ENCODE data around the gene ADARB1. TPM values are rescaled to one million over a fixed set of nuclear protein-coding genes. Genes with fewer than 3 reads are reported as not detected.

The ADARB1 gene
- total RNA-seq, 4 donors from 2014 or later = 107 to 231 (median 201) TPM

DNA sequence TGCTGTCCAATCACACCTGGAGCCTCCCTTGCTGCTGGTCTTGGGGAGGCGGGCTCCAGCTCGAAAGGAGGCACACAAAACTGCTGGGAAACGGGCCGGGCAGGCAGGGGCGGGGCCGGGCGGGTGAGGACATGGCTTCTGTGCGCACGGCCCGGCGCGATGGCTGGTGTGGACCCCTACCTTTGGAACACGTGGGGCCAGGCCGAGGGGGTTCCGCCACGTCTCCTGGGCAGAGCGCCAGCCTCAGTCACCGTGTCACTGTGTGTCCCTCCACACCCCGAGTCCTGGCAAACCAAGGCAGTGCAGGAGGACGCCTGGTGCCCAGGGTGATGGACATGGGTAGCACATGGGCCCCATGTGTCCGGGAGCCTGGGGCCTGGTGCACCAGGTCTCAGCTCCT, 42.0 kb upstream of the ADARB1 start:
- TF ChIP-seq EP300 (IDR thresholded peaks at IDR 0.05) = no peak
- TF ChIP-seq, protein P1, sequence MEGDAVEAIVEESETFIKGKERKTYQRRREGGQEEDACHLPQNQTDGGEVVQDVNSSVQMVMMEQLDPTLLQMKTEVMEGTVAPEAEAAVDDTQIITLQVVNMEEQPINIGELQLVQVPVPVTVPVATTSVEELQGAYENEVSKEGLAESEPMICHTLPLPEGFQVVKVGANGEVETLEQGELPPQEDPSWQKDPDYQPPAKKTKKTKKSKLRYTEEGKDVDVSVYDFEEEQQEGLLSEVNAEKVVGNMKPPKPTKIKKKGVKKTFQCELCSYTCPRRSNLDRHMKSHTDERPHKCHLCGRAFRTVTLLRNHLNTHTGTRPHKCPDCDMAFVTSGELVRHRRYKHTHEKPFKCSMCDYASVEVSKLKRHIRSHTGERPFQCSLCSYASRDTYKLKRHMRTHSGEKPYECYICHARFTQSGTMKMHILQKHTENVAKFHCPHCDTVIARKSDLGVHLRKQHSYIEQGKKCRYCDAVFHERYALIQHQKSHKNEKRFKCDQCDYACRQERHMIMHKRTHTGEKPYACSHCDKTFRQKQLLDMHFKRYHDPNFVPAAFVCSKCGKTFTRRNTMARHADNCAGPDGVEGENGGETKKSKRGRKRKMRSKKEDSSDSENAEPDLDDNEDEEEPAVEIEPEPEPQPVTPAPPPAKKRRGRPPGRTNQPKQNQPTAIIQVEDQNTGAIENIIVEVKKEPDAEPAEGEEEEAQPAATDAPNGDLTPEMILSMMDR (IDR thresholded peaks at IDR 0.05) = no peak
- TF ChIP-seq POLR2A (IDR thresholded peaks at IDR 0.05; ENCODE audit: low read depth) = no peak
- TF ChIP-seq POLR2AphosphoS5 (IDR thresholded peaks at IDR 0.05) = no peak
- H3K36me3 ChIP-seq = no peaks in the 10 kb centered on the region
- H3K27ac ChIP-seq (replicated peaks in 1 of 4) = peak overlapping the region; percentile 82 to 88 (median 87)
- no peak overlapping the region for H3K4me3 ChIP-seq
- 98% methylated on average over 7 of the region's 21 CpGs for WGBS
- intact Hi-C loops (cut with DNase I) = no loop called here
- H3K4me1 ChIP-seq = peaks cover 56 to 71% (median 70%) of the 10 kb centered on the region in 4 donors
- no peak for DNase-seq (ENCODE audit: extremely low spot score)
- no peaks in the 10 kb centered on the region for H3K27me3 ChIP-seq
- peaks cover 0 to 14% (median 5%) of the 10 kb centered on the region in 4 donors for H3K9me3 ChIP-seq

DNA sequence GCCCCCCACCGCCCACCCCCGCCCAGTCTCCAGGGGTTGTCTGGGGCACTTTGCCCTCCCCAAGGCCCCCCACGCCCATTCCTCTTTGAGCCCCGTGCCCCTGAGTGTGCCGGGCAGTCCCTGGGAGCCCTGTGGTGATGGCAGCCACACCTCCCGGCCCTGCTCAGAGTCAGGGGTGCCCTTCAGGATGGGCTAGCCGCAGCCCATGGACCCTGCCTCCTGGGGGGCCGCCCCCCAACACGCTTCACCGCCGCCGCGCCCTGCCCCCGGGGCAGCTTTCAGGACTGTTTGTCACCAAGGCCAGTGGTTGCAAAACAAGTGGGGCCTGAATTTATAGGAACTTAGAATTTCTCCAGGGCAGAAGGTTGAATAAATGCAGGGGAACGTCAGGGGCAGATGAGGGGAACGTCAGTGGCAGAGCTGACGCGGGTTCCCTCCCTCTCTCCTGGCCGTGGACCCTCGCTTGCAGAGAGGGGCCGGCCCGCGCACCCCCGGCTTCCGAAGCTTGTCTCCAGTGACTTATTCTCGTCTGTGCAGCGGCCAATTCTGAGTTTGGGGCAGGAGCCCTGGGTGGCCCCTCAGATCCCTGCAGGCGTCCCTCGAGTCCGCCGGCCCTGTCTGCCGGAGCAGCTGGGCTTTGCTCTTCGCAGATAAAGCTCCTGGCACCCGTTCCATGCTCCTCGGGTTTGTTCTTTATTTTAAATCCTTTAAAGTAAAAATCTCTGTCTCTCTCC, 41.2 kb upstream of the ADARB1 start:
- 69% methylated on average over 27 of the region's 35 CpGs for WGBS
- TF ChIP-seq, protein P1 (IDR thresholded peaks at IDR 0.05) = no peak
- no peak for TF ChIP-seq POLR2A (IDR thresholded peaks at IDR 0.05; ENCODE audit: low read depth)
- no peak for TF ChIP-seq POLR2AphosphoS5 (IDR thresholded peaks at IDR 0.05)
- no peak for TF ChIP-seq EP300 (IDR thresholded peaks at IDR 0.05)
- Histone ChIP-seq H3K4me1 (peaks cover 56 to 71% (median 70%) of the 10 kb centered on the region in 4 donors), H3K9me3 (peaks cover 0 to 14% (median 5%) of the 10 kb centered on the region in 4 donors), H3K27ac (replicated peaks in 1 of 4) (peak overlapping the region; percentile 82 to 88 (median 87)), H3K4me3 (no peak overlapping the region), H3K27me3 (no peaks in the 10 kb centered on the region), H3K36me3 (no peaks in the 10 kb centered on the region)
- intact Hi-C loops (cut with DNase I) = no loop called here
- no peak for DNase-seq (ENCODE audit: extremely low spot score)

GRCh38 chr21:45033791-45034555, 40.4 kb upstream of the ADARB1 start:
- 26% methylated on average over 18 of the region's 21 CpGs for WGBS
- TF ChIP-seq EP300 (IDR thresholded peaks at IDR 0.05) (no peak), POLR2AphosphoS5 (IDR thresholded peaks at IDR 0.05) (peak; percentile 62 to 83)
- H3K27ac ChIP-seq (replicated peaks in 1 of 4) = peak overlapping the region; percentile 82 to 88 (median 87)
- no peak for DNase-seq (ENCODE audit: extremely low spot score)
- H3K9me3 ChIP-seq = peaks cover 0 to 14% (median 5%) of the 10 kb centered on the region in 4 donors
- H3K36me3 ChIP-seq = no peaks in the 10 kb centered on the region
- intact Hi-C loops (cut with DNase I) = no loop called here
- H3K4me3 ChIP-seq = peak overlapping the region; percentile 6 to 32 (median 14)
- H3K4me1 ChIP-seq = peaks cover 56 to 71% (median 68%) of the 10 kb centered on the region in 4 donors
- no peaks in the 10 kb centered on the region for H3K27me3 ChIP-seq

GRCh38 chr21:45034556-45035476, 39.6 kb upstream of the ADARB1 start:
- no peaks in the 10 kb centered on the region for H3K36me3 ChIP-seq
- TF ChIP-seq, protein P1 (IDR thresholded peaks at IDR 0.05) = no peak
- no peak for TF ChIP-seq POLR2AphosphoS5 (IDR thresholded peaks at IDR 0.05)
- no peak for TF ChIP-seq POLR2A (IDR thresholded peaks at IDR 0.05; ENCODE audit: low read depth)
- TF ChIP-seq EP300 (IDR thresholded peaks at IDR 0.05) = no peak
- 85% methylated on average over 22 of the region's 23 CpGs for WGBS
- intact Hi-C loops (cut with DNase I) = no loop called here
- H3K27me3 ChIP-seq = no peaks in the 10 kb centered on the region
- peaks cover 0 to 14% (median 5%) of the 10 kb centered on the region in 4 donors for H3K9me3 ChIP-seq
- H3K4me3 ChIP-seq = no peak overlapping the region
- peak overlapping the region; percentile 82 to 88 (median 87) for H3K27ac ChIP-seq (replicated peaks in 1 of 4)
- H3K4me1 ChIP-seq = peaks cover 54 to 69% (median 66%) of the 10 kb centered on the region in 4 donors
- no peak for DNase-seq (ENCODE audit: extremely low spot score)
